Measurements from ENCODE around the gene CCDC39. TPM values are rescaled to one million over a fixed set of nuclear protein-coding genes. Genes with fewer than 3 reads are reported as not detected.

Gene CCDC39
- total RNA-seq, 3 donors from 2014 or later = not detected

Other genes with a start within 250 kb of the CCDC39 start
- gene TTC14, start 77.3 kb downstream of the CCDC39 start, total RNA-seq = 10 to 100 TPM; 25.7 to 32.1 (median 27.2) TPM
- gene FXR1, start 233.2 kb upstream of the CCDC39 start, total RNA-seq = 100 to 1,000 TPM; 105 to 107 (median 106) TPM